Left lung (tissue), 10 donors: ENCODE measurements around the gene SMPX. TPM values are rescaled to one million over a fixed set of nuclear protein-coding genes. Genes with fewer than 3 reads are reported as not detected.

Source experiments
- ATAC-seq: fragments of 200-7000 bp; cut with Tn5 transposase; one replicate; pipeline ENCODE4 v1.9.1; 2020; ENCODE audit warnings: moderate library complexity
- DNase-seq, 4 donors: peaks; one replicate each; pipeline ENCODE4 v3.0.0-alpha.2; 2013 to 2020
- H3K27ac ChIP-seq, 2 donors: fragments of 200-600 bp; sonication (generic) in 1 of 2; one replicate each; pipeline versions ENCODE4 v1.5.0 to v1.8.0; 2020 to 2021
- H3K27me3 ChIP-seq, 2 donors: fragments of 200-600 bp; sonication (generic) in 1 of 2; one replicate each; pipeline versions ENCODE4 v1.5.0 to v1.8.0; 2020 to 2021
- H3K36me3 ChIP-seq, 2 donors: fragments of 200-600 bp; sonication (generic) in 1 of 2; one replicate each; pipeline versions ENCODE4 v1.5.0 to v1.8.0; 2020 to 2021
- H3K4me1 ChIP-seq, 2 donors: fragments of 200-600 bp; one replicate each; pipeline ENCODE4 v1.8.0; 2021
- H3K4me3 ChIP-seq, 2 donors: fragments of 200-600 bp; sonication (generic) in 1 of 2; one replicate each; pipeline versions ENCODE4 v1.5.0 to v1.8.0; 2020 to 2021; ENCODE audit warnings: mild to moderate bottlenecking in 1 of 2
- H3K9me3 ChIP-seq, 2 donors: fragments of 200-600 bp; sonication (generic) in 1 of 2; one replicate each; pipeline versions ENCODE4 v1.5.0 to v1.8.0; 2020 to 2021
- CTCF ChIP-seq, 2 donors: fragments of 200-600 bp; sonication (generic) in 1 of 2; IDR thresholded peaks; one replicate each; pipeline versions ENCODE4 v1.5.0 to v1.8.0; 2021; ENCODE audit warnings: antibody characterized with exemption in 2 of 2
- intact Hi-C, 2 donors: fragments of 100-400 bp; cut with DNase I; formaldehyde crosslinking; loops; one replicate each; pipeline versions ENCODE4 v1.11.2 to v1.14.2; 2022
- polyA plus RNA-seq, 6 donors: library from polyadenylated mRNA; unstranded; fragments of 120-200 nt; gene quantifications; one replicate each; pipeline ENCODE4 v1.2.1, GENCODE V29; 2013; ENCODE audit not compliant: insufficient read length in 6 of 6
- total RNA-seq, 2 donors: library from RNA; stranded (reverse); fragmentation: NEBNext Ultra II Directional; extraction: Animal tissue kit (Norgen Biotek cat#: 25700); gene quantifications; one replicate each; pipeline ENCODE4 v1.2.1, GENCODE V29; 2021
- donor health status: DM: no; HTN: yes; CAD: no.
- donor health status: DM: no; HTN: no; CAD: no.

Gene SMPX
- total and polyA plus RNA-seq, 8 donors, result 3.2 to 10.0 (median 7.7) TPM; not detected in 2

GRCh38 chrX:21700275-21700674, 57.6 kb downstream of the SMPX start:
- Histone ChIP-seq H3K9me3 (no peaks in the 10 kb centered on the region), H3K4me1 (no peaks in the 10 kb centered on the region), H3K27me3 (no peaks in the 10 kb centered on the region), H3K27ac (no peak overlapping the region), H3K4me3 (no peak overlapping the region), H3K36me3 (no peaks in the 10 kb centered on the region)
- no peak for TF ChIP-seq CTCF (IDR thresholded peaks at IDR 0.05)
- intact Hi-C loops, result no loop called here
- DNase-seq (no peak), ATAC-seq (no peak)

- Histone ChIP-seq H3K4me3 (no peak overlapping the region), H3K9me3 (no peaks in the 10 kb centered on the region), H3K4me1 (no peaks in the 10 kb centered on the region), H3K27me3 (no peaks in the 10 kb centered on the region), H3K36me3 (no peaks in the 10 kb centered on the region), H3K27ac (no peak overlapping the region)
- no peak for ATAC-seq
- DNase-seq, result no peak
- intact Hi-C loops, result no loop called here
- no peak for TF ChIP-seq CTCF (IDR thresholded peaks at IDR 0.05)
Observed at GRCh38 chrX:21699136-21699535, 58.8 kb downstream of the SMPX start.

GRCh38 chrX:21698272-21698671, 59.6 kb downstream of the SMPX start:
- Histone ChIP-seq H3K36me3 (no peaks in the 10 kb centered on the region), H3K27me3 (no peaks in the 10 kb centered on the region), H3K4me1 (no peaks in the 10 kb centered on the region), H3K4me3 (no peak overlapping the region), H3K9me3 (no peaks in the 10 kb centered on the region), H3K27ac (no peak overlapping the region)
- TF ChIP-seq CTCF (IDR thresholded peaks at IDR 0.05), result no peak
- intact Hi-C loops, result no loop called here
- ATAC-seq (no peak), DNase-seq (no peak)

- ATAC-seq, result no peak
Observed at GRCh38 chrX:21691512-21692018, 66.4 kb downstream of the SMPX start.

DNA sequence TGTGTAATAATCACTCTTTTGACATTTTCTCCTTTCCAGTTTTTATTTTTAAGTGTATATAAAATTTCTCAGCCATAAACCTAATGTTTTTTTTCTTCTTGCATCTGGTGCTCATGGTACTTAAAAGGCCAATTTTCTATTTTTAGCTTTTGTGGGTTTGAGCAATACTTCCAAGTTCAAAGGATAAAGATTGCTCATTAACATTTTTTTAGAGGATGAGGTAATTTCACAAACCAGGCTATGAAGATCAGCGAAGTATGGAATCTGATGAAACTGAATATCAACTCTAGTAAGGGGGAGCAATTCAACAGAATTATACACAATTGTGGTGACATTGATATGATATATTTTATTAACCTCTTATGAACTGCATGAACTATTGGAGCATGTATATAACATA, 74.0 kb downstream of the SMPX start:
- Histone ChIP-seq H3K27me3 (no peaks in the 10 kb centered on the region), H3K4me3 (no peak overlapping the region), H3K9me3 (no peaks in the 10 kb centered on the region), H3K27ac (no peak overlapping the region), H3K4me1 (no peaks in the 10 kb centered on the region), H3K36me3 (no peaks in the 10 kb centered on the region)
- DNase-seq (no peak), ATAC-seq (no peak)
- no peak for TF ChIP-seq CTCF (IDR thresholded peaks at IDR 0.05)
- intact Hi-C loops, result no loop called here

More at GRCh38 chrX:21691512-21692018, 66.4 kb downstream of the SMPX start:
- intact Hi-C loops, result no loop called here
- no peak overlapping the region for H3K4me3 ChIP-seq
- no peaks in the 10 kb centered on the region for H3K9me3 ChIP-seq
- TF ChIP-seq CTCF (IDR thresholded peaks at IDR 0.05), result no peak
- H3K27ac ChIP-seq, result no peak overlapping the region
- no peaks in the 10 kb centered on the region for H3K4me1 ChIP-seq
- H3K27me3 ChIP-seq, result no peaks in the 10 kb centered on the region
- no peaks in the 10 kb centered on the region for H3K36me3 ChIP-seq
- no peak for DNase-seq
